BJ (cell line): ENCODE measurements around the gene ZNF280D. TPM values are rescaled to one million over a fixed set of nuclear protein-coding genes. Genes with fewer than 3 reads are reported as not detected.

Source experiments
- CTCF ChIA-PET: fragments of 350-600 bp; formaldehyde crosslinking; extraction: SDS; loops from one replicate; lab custom pipeline; 2021; ENCODE audit warnings: antibody characterized with exemption, inconsistent platforms; lab: Yijun Ruan, JAX
- POLR2A ChIA-PET: fragments of 300-600 bp; sonication (Branson Sonifier 250); formaldehyde crosslinking; extraction: SDS; loops from one replicate; lab custom pipeline; 2021; ENCODE audit warnings: antibody characterized with exemption; lab: Charles Lee
- DNase-seq: peaks from one replicate; pipeline ENCODE4 v3.0.0-alpha.2; 2011; ENCODE audit warnings: low read depth
- H3K27me3 ChIP-seq: 2 replicates; pipeline ENCODE4 v1.6.0; 2011; ENCODE audit warnings: low read length; ENCODE audit not compliant: control insufficient read depth, insufficient read depth
- H3K36me3 ChIP-seq: 2 replicates; pipeline ENCODE4 v1.5.1; 2011; ENCODE audit warnings: low read length; ENCODE audit not compliant: control insufficient read depth, insufficient read depth
- H3K4me3 ChIP-seq: 2 replicates; pipeline ENCODE4 v1.5.1; 2011; ENCODE audit warnings: low read depth, mild to moderate bottlenecking, control low read depth, low read length
- polyA plus RNA-seq: library from polyadenylated mRNA; depleted of rRNA; stranded (reverse); fragments of >200 nt; gene quantifications from 2 replicates; pipeline ENCODE4 v1.2.3, GENCODE V29; 2011
- TF ChIP-seq, protein P1 (sequence below): IDR thresholded peaks from 2 replicates; pipeline ENCODE4 v1.5.1; 2011; ENCODE audit warnings: low read depth, mild to moderate bottlenecking, control low read depth, inconsistent platforms, low read length, moderate library complexity; ENCODE audit not compliant: insufficient read depth

The ZNF280D gene
- polyA plus RNA-seq, 1 experiment, result 4.0 TPM

DNA sequence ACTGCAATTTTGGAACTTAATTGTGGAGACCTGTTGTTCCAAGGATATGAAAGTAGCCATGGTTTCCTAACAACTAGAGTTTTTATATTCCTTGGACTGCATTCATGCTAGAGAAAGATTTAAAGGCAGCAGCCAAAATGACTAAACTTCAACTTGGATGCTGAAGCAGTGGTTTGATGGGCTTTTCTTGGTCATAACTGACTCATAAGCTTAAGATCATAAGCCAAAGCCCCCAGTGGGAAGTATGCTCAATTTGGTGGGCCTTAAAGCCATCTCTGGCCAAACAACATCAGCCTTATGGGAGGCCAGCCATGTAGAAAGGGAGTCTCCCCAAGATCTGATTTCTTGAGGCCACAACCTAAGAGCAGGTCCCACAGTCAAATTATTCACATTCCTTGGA lies 80.2 kb downstream of the ZNF280D start:
- Histone ChIP-seq H3K27me3 (no peaks in the 10 kb centered on the region), H3K4me3 (no peak overlapping the region), H3K36me3 (no peaks in the 10 kb centered on the region)
- DNase-seq, result no peak
- ChIA-PET CTCF (no interaction called here), POLR2A (no interaction called here)
- TF ChIP-seq, protein P1, sequence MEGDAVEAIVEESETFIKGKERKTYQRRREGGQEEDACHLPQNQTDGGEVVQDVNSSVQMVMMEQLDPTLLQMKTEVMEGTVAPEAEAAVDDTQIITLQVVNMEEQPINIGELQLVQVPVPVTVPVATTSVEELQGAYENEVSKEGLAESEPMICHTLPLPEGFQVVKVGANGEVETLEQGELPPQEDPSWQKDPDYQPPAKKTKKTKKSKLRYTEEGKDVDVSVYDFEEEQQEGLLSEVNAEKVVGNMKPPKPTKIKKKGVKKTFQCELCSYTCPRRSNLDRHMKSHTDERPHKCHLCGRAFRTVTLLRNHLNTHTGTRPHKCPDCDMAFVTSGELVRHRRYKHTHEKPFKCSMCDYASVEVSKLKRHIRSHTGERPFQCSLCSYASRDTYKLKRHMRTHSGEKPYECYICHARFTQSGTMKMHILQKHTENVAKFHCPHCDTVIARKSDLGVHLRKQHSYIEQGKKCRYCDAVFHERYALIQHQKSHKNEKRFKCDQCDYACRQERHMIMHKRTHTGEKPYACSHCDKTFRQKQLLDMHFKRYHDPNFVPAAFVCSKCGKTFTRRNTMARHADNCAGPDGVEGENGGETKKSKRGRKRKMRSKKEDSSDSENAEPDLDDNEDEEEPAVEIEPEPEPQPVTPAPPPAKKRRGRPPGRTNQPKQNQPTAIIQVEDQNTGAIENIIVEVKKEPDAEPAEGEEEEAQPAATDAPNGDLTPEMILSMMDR, result no peak

DNA sequence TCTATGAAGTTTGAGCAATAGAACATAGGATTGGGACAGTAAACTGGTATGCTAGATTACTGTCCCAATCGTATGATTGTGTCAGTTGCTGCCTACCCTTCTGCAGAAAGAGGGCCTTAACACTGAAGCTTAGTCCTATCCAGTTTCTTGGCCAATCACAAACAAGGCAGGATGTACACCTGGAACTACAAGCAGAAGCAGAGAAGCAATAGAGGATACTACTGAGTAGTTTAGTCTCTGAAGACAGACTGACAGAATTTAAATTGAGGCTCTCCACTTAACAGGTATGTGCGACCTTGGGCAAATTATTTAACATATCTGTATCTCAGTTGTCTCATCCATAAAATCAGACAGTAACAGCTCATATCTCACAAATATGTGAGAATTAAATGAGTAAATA lies 85.0 kb downstream of the ZNF280D start:
- POLR2A ChIA-PET, result no interaction called here
- H3K27me3 ChIP-seq, result no peaks in the 10 kb centered on the region
- TF ChIP-seq, protein P1, result no peak
- no peak for DNase-seq
- CTCF ChIA-PET, result no interaction called here
- no peaks in the 10 kb centered on the region for H3K36me3 ChIP-seq
- H3K4me3 ChIP-seq, result no peak overlapping the region

DNA sequence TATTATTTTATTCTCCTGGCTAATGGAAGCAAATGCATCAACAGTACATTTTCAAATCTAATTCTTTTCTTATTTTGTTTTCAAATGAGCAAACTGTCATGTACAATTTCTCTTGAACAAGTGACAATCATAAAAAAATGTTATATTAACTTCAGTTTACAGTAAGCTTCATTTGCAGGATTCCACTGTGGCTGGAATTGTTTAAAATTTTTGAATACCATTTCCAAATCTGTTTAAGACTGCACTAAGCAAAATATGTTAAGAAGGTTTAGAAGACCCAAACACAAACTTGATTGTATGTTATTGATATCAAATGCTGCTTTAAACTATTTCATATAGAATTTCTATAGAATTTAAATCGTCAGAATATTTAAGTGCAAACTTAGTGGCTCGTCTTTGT lies 92.8 kb downstream of the ZNF280D start:
- CTCF ChIA-PET, result no interaction called here
- Histone ChIP-seq H3K27me3 (no peaks in the 10 kb centered on the region), H3K36me3 (no peaks in the 10 kb centered on the region), H3K4me3 (no peak overlapping the region)
- POLR2A ChIA-PET, result no interaction called here
- no peak for DNase-seq
- TF ChIP-seq, protein P1, result no peak

DNA sequence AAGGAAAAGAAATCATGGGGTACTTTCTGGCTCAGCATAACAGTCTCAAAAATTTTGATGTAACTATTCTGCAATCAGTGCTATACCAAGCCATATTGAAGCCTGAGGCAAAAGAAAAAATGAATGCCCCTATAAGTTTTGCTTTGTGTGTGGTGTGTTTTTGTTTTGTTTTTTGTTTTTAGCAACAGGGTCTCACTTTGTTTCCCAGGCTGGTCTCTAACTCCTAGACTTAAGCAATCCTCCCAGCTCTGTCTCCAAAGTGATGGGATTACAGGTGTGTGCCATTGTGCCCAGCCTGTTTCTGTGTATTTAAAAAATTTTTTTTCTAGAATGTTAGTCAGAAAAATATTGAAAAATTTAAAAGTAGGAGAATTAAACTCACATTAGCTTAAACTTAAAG lies 93.2 kb downstream of the ZNF280D start:
- ChIA-PET CTCF (no interaction called here), POLR2A (no interaction called here)
- TF ChIP-seq, protein P1, result no peak

DNA sequence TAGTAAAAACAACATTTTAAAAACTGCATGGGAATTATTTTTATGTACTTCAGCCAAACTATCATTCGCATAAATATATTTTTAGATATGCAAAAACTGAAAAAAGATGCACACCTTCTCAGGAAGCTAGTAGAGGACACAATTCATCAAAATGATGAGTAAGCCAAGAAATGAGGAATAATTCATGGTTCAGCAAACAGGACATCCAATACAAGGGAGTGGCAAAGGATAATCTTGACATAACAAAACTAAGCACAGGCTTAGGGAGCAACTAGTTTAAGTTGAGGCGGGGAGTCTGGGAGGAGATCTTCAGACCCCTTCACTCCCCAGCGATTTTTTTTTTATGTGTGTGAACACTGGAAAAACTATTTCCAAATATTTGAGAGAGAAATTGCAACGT lies 93.7 kb downstream of the ZNF280D start:
- ChIA-PET POLR2A (no interaction called here), CTCF (no interaction called here)
- DNase-seq, result no peak

More for the DNA sequence above, 93.2 kb downstream of the ZNF280D start:
- Histone ChIP-seq H3K36me3 (no peaks in the 10 kb centered on the region), H3K27me3 (no peaks in the 10 kb centered on the region), H3K4me3 (no peak overlapping the region)
- DNase-seq, result no peak

More for the DNA sequence above, 93.7 kb downstream of the ZNF280D start:
- TF ChIP-seq, protein P1, result no peak
- no peak overlapping the region for H3K4me3 ChIP-seq
- no peaks in the 10 kb centered on the region for H3K27me3 ChIP-seq
- no peaks in the 10 kb centered on the region for H3K36me3 ChIP-seq
